ENCODE data around the gene TOP1. TPM values are rescaled to one million over a fixed set of nuclear protein-coding genes. Genes with fewer than 3 reads are reported as not detected.

TOP1 gene
- total and polyA plus RNA-seq, 9 of the 15 experiments (the other 6 are each of a cell fraction or from before 2014, with no cell fraction given) = 26.4 to 127 (median 39.6) TPM

GRCh38 chr20:41154436-41155176 is 126.0 kb downstream of the TOP1 start:
- Histone ChIP-seq H3K27me3 (ENCODE audit: control insufficient read depth in 2 of 2, insufficient read depth in 2 of 2, low read length in 2 of 2) (no peaks in the 10 kb centered on the region), H3K36me3 (ENCODE audit: control insufficient read depth, insufficient read depth, low read length) (peaks cover 2% of the 10 kb centered on the region; the same call in 1 of the 3 replicates), H3K27ac (ENCODE audit: extremely low read depth, low read depth, low read length) (no peak overlapping the region), H3K9me1 (ENCODE audit: control insufficient read depth, insufficient read depth, low read length) (peaks cover 13% of the 10 kb centered on the region), H3K9me3 (replicated peaks; ENCODE audit: control insufficient read depth, insufficient read depth, low read depth, low read length) (no peaks in the 10 kb centered on the region), H3K79me2 (ENCODE audit: control insufficient read depth, insufficient read depth, low read length) (peaks cover 40% of the 10 kb centered on the region), H3K4me3 (no peak overlapping the region), H3K4me2 (ENCODE audit: insufficient read depth, low read length) (no peak overlapping the region), H3K9ac (ENCODE audit: insufficient read depth in 1 of 2, low read depth in 2 of 2, low read length in 2 of 2) (no peak overlapping the region), H4K20me1 (replicated peaks; ENCODE audit: control insufficient read depth, insufficient read depth, low read length) (peaks cover 75% of the 10 kb centered on the region), H2AFZ (ENCODE audit: low read depth, low read length) (no peak overlapping the region), H3K4me1 (replicated peaks in 1 of 2; ENCODE audit: control insufficient read depth in 2 of 2, insufficient read depth in 2 of 2, low read length in 2 of 2) (peaks cover 4 to 27% of the 10 kb centered on the region in 2 experiments; a peak in 4 of 5 replicates)
- intact Hi-C loops (cut with micrococcal nuclease) (no loop called here), in situ Hi-C loops (cut with MboI) (no loop called here)
- TF ChIP-seq ZNF143 (CRISPR knock-in tag; IDR thresholded peaks at IDR 0.05) (no peak), EZH2 (IDR thresholded peaks at IDR 0.05; ENCODE audit: borderline replicate concordance, low read depth, low read length) (no peak), CBX8 (IDR thresholded peaks at IDR 0.05; ENCODE audit: borderline replicate concordance, extremely low read depth, low read depth, low read length, poor library complexity, severe bottlenecking) (no peak), JUN (IDR thresholded peaks at IDR 0.05; ENCODE audit: borderline replicate concordance, low read depth, low read length) (no peak), JUN (CRISPR knock-in tag; IDR thresholded peaks at IDR 0.05; ENCODE audit: borderline replicate concordance) (no peak), DNMT1 (IDR thresholded peaks at IDR 0.05) (no peak), CBFA2T3 (IDR thresholded peaks at IDR 0.05) (no peak), XRCC3 (IDR thresholded peaks at IDR 0.05) (no peak), ZNF695 (CRISPR knock-in tag; IDR thresholded peaks at IDR 0.05) (no peak), ZNF165 (CRISPR knock-in tag; IDR thresholded peaks at IDR 0.05; ENCODE audit: borderline replicate concordance) (no peak), HDAC3 (IDR thresholded peaks at IDR 0.05; ENCODE audit: borderline replicate concordance, partially characterized antibody) (no peak), POLR2AphosphoS5 (IDR thresholded peaks at IDR 0.05; ENCODE audit: control insufficient read depth, insufficient read depth, low read depth, low read length) (no peak), RBM15 (IDR thresholded peaks at IDR 0.05; ENCODE audit: insufficient read depth, low read length) (no peak), KAT2B (IDR thresholded peaks at IDR 0.05; ENCODE audit: low read depth, low read length) (no peak), EP400 (IDR thresholded peaks at IDR 0.05) (no peak), KHSRP (IDR thresholded peaks at IDR 0.05) (no peak), SUPT5H (IDR thresholded peaks at IDR 0.05) (no peak)
- DNase-seq (ENCODE audit: extremely low read depth in 1 of 4, low spot score in 3 of 4) = no peak
- ATAC-seq = no peak
- WGBS (ENCODE audit: insufficient coverage, low coverage, missing lambda C conversion rate) = 68% methylated on average over 8 of the region's 8 CpGs
- CTCF ChIA-PET (ENCODE audit: low intra/inter-chr PET ratio) = no interaction called here
- FAIRE-seq = no peak
- no TSS peak for BruUV-seq (replicated peaks)
- POLR2A ChIA-PET = interaction anchor here (0.8 to 0.9 kb wide), 2 partner anchors 13 to 66 kb away, joined by 3 to 4 read pairs; no protein-coding TSS in a partner anchor
